AG04450 (cell line): ENCODE data around the gene ALPK3. TPM values are rescaled to one million over a fixed set of nuclear protein-coding genes. Genes with fewer than 3 reads are reported as not detected.

Experiments used
- CTCF ChIA-PET: fragments of 300-600, 350-600 bp; formaldehyde crosslinking; extraction: SDS; loops from one replicate; lab custom pipeline; 2022; ENCODE audit warnings: antibody characterized with exemption, inconsistent platforms; lab: Charles Lee
- POLR2A ChIA-PET: fragments of 350-600 bp; formaldehyde crosslinking; extraction: SDS; loops from one replicate; lab custom pipeline; 2021; ENCODE audit warnings: antibody characterized with exemption, inconsistent platforms; lab: Yijun Ruan, JAX
- DNase-seq: peaks from one replicate; pipeline ENCODE4 v3.0.0-alpha.2; 2011; ENCODE audit warnings: low read depth, low spot score
- H3K27ac ChIP-seq: one replicate; pipeline ENCODE4 v1.5.1; 2012; ENCODE audit warnings: low read depth, low read length, control low read depth
- H3K27me3 ChIP-seq: one replicate; pipeline ENCODE4 v1.6.0; 2012; ENCODE audit warnings: low read length; ENCODE audit not compliant: control insufficient read depth, insufficient read depth
- H3K4me3 ChIP-seq: 2 replicates; pipeline ENCODE4 v1.5.1; 2011; ENCODE audit warnings: mild to moderate bottlenecking, low read depth, low read length, control low read depth
- H3K9me3 ChIP-seq: 2 replicates; pipeline ENCODE4 v1.5.1; 2012; ENCODE audit warnings: low read length; ENCODE audit not compliant: control insufficient read depth, insufficient read depth
- CTCF ChIP-seq: IDR thresholded peaks from 2 replicates; pipeline ENCODE4 v1.5.1; 2011; ENCODE audit warnings: low read depth, low read length, control low read depth, inconsistent platforms
- polyA plus RNA-seq: library from polyadenylated mRNA; depleted of rRNA; stranded (reverse); fragments of >200 nt; gene quantifications from 2 replicates; pipeline ENCODE4 v1.2.3, GENCODE V29; 2011

ALPK3 gene
- polyA plus RNA-seq, 1 experiment, result 0.04 TPM

GRCh38 chr15:84784262-84784661 is 32.9 kb upstream of the ALPK3 start:
- H3K27me3 ChIP-seq, result no peaks in the 10 kb centered on the region

GRCh38 chr15:84785053-84785452 is 32.1 kb upstream of the ALPK3 start:
- no peak overlapping the region for H3K4me3 ChIP-seq
- H3K27me3 ChIP-seq, result no peaks in the 10 kb centered on the region
- H3K27ac ChIP-seq, result no peak overlapping the region
- TF ChIP-seq CTCF, result no peak
- no peaks in the 10 kb centered on the region for H3K9me3 ChIP-seq
- DNase-seq, result no peak
- POLR2A ChIA-PET, result no interaction called here
- CTCF ChIA-PET, result no interaction called here

More at GRCh38 chr15:84784262-84784661, 32.9 kb upstream of the ALPK3 start:
- no peak for DNase-seq
- ChIA-PET CTCF (no interaction called here), POLR2A (no interaction called here)
- no peaks in the 10 kb centered on the region for H3K9me3 ChIP-seq
- H3K27ac ChIP-seq, result no peak overlapping the region
- H3K4me3 ChIP-seq, result no peak overlapping the region
- TF ChIP-seq CTCF, result no peak

- Histone ChIP-seq H3K27me3 (no peaks in the 10 kb centered on the region), H3K27ac (no peak overlapping the region), H3K4me3 (no peak overlapping the region), H3K9me3 (no peaks in the 10 kb centered on the region)
- no peak for TF ChIP-seq CTCF
- POLR2A ChIA-PET, result no interaction called here
- no peak for DNase-seq
- CTCF ChIA-PET, result no interaction called here
Observed at GRCh38 chr15:84788500-84788899, 28.7 kb upstream of the ALPK3 start.

GRCh38 chr15:84789762-84790161 is 27.4 kb upstream of the ALPK3 start:
- CTCF ChIA-PET, result no interaction called here

GRCh38 chr15:84790676-84791075 is 26.5 kb upstream of the ALPK3 start:
- no peak for DNase-seq
- Histone ChIP-seq H3K4me3 (no peak overlapping the region), H3K9me3 (no peaks in the 10 kb centered on the region), H3K27ac (no peak overlapping the region), H3K27me3 (no peaks in the 10 kb centered on the region)
- ChIA-PET CTCF (interaction anchor here (0.7 kb wide), 1 partner anchor 1035 kb away, joined by 3 read pairs; no protein-coding TSS in a partner anchor), POLR2A (no interaction called here)
- no peak for TF ChIP-seq CTCF

More at GRCh38 chr15:84789762-84790161, 27.4 kb upstream of the ALPK3 start:
- TF ChIP-seq CTCF, result no peak
- Histone ChIP-seq H3K27ac (no peak overlapping the region), H3K27me3 (no peaks in the 10 kb centered on the region), H3K4me3 (no peak overlapping the region), H3K9me3 (no peaks in the 10 kb centered on the region)
- POLR2A ChIA-PET, result no interaction called here
- DNase-seq, result no peak
